T-cell (primary cell): ENCODE measurements around the gene IL17RC. TPM values are rescaled to one million over a fixed set of nuclear protein-coding genes. Genes with fewer than 3 reads are reported as not detected.

Source experiments
- ATAC-seq, 4 experiments: fragments of 200-7000 bp in 3 of 4; fragments of 150-1000 bp in 1 of 4; cut with Tn5 transposase; replicated peaks in 1 of 4; 1 replicate in 3 of 4; 2 replicates in 1 of 4; pipeline ENCODE4 v1.10.0; 2021; ENCODE audit warnings: moderate library complexity in 3 of 4, mild to moderate bottlenecking in 2 of 4, moderate number of reproducible peaks in 1 of 4
- CTCF ChIA-PET, 2 donors: fragments of 300-600 bp; sonication (Branson Sonifier 250); formaldehyde crosslinking; loops; one replicate each; lab custom pipeline; 2022; ENCODE audit warnings: antibody characterized with exemption in 2 of 2; lab: Charles Lee
- POLR2A ChIA-PET, 2 donors: fragments of 300-600 bp; sonication (Branson Sonifier 250); formaldehyde crosslinking; loops; one replicate each; lab custom pipeline; 2022; ENCODE audit warnings: antibody characterized with exemption in 2 of 2; lab: Charles Lee
- DNase-seq, 35 experiments: peaks; one replicate each; pipeline versions ENCODE4 v3.0.0 to v3.0.0-alpha.2; 2013 to 2023
- H3K27ac ChIP-seq: one replicate; pipeline ENCODE4 v1.5.1; 2013; ENCODE audit warnings: low read length
- H3K27me3 ChIP-seq, 2 experiments: replicated peaks in 1 of 2; 1 replicate in 1 of 2; 2 replicates in 1 of 2; pipeline versions ENCODE4 v1.6.1 to v1.7.0; 2013; ENCODE audit warnings: low read length in 1 of 2, mixed read lengths in 1 of 2; ENCODE audit not compliant: control insufficient read depth in 2 of 2, insufficient read depth in 2 of 2; ENCODE audit errors: extremely low read depth in 1 of 2
- H3K36me3 ChIP-seq, 2 donors: 1 replicate in 1 of 2; 2 replicates in 1 of 2; pipeline versions ENCODE4 v1.6.1 to v1.7.0; 2013; ENCODE audit warnings: low read length in 1 of 2; ENCODE audit not compliant: control insufficient read depth in 2 of 2, insufficient read depth in 1 of 2; ENCODE audit errors: extremely low read depth in 1 of 2
- H3K4me1 ChIP-seq, 2 experiments: 1 replicate in 1 of 2; 2 replicates in 1 of 2; pipeline versions ENCODE4 v1.6.1 to v1.7.0; 2013; ENCODE audit warnings: low read length in 2 of 2, mixed read lengths in 1 of 2; ENCODE audit not compliant: insufficient read depth in 2 of 2, control insufficient read depth in 1 of 2; ENCODE audit errors: extremely low read depth in 1 of 2
- H3K4me3 ChIP-seq, 2 donors: 1 replicate in 1 of 2; 2 replicates in 1 of 2; pipeline versions ENCODE4 v1.5.1 to v1.7.0; 2013; ENCODE audit warnings: mild to moderate bottlenecking in 2 of 2, low read length in 1 of 2, moderate library complexity in 1 of 2; ENCODE audit not compliant: control insufficient read depth in 1 of 2; ENCODE audit errors: extremely low read depth in 1 of 2
- H3K9me3 ChIP-seq: 2 replicates; pipeline ENCODE4 v1.7.0; 2013
- H3K27ac Mint-ChIP-seq, 2 donors: one replicate each; pipeline ENCODE4 v1.8.0; 2020 to 2021; ENCODE audit warnings: mild to moderate bottlenecking in 2 of 2, mixed read lengths in 2 of 2
- H3K27me3 Mint-ChIP-seq, 2 donors: one replicate each; pipeline ENCODE4 v1.8.0; 2021 to 2022; ENCODE audit warnings: mixed read lengths in 2 of 2
- H3K36me3 Mint-ChIP-seq: one replicate; pipeline ENCODE4 v1.8.0; 2021; ENCODE audit warnings: mixed read lengths
- H3K4me1 Mint-ChIP-seq, 3 donors: one replicate each; pipeline ENCODE4 v1.8.0; 2020 to 2022; ENCODE audit warnings: mixed read lengths in 3 of 3, mild to moderate bottlenecking in 1 of 3
- H3K4me3 Mint-ChIP-seq, 3 donors: one replicate each; pipeline ENCODE4 v1.8.0; 2020 to 2022; ENCODE audit warnings: mild to moderate bottlenecking in 3 of 3, mixed read lengths in 3 of 3, moderate library complexity in 3 of 3
- H3K9me3 Mint-ChIP-seq, 3 donors: one replicate each; pipeline ENCODE4 v1.8.0; 2020 to 2022; ENCODE audit warnings: mixed read lengths in 3 of 3
- WGBS: methylation state at CpG from one replicate; pipeline ENCODE4 v1.1.5; 2013; ENCODE audit warnings: missing lambda C conversion rate; ENCODE audit not compliant: insufficient coverage; 5-methylcytosine and 5-hydroxymethylcytosine counted together
- total RNA-seq, 35 experiments: library from RNA in 6 of 35; stranded (reverse) in 6 of 35; fragments of 120-200 nt in 1 of 35; gene quantifications; one replicate each; pipeline versions ENCODE4 v1.2.1 to v1.2.4 and lab custom pipeline; 2013 to 2026

Gene IL17RC
- total RNA-seq, 5 donors from 2014 or later (not counting 1 experiment from before 2014, with no cell fraction given), result 0.54 to 1.2 (median 0.80) TPM

- peaks cover 5 to 11% (median 9%) of the 10 kb centered on the region in 3 donors for H3K4me1 Mint-ChIP-seq
- ChIA-PET CTCF (no interaction called here), POLR2A (no interaction called here)
- H3K9me3 Mint-ChIP-seq, result no peaks in the 10 kb centered on the region
- no peak for ATAC-seq
- Histone ChIP-seq H3K9me3 (no peaks in the 10 kb centered on the region), H3K27me3 (no peaks in the 10 kb centered on the region), H3K27ac (no peak overlapping the region), H3K36me3 (peaks cover 0 to 5% of the 10 kb centered on the region in 2 donors), H3K4me1 (peaks cover 0 to 3% of the 10 kb centered on the region in 2 experiments), H3K4me3 (no peak overlapping the region)
- H3K4me3 Mint-ChIP-seq, result no peak overlapping the region
- no CpG with 5 or more reads among the region's 5 CpGs for WGBS
- H3K27ac Mint-ChIP-seq, result no peak overlapping the region
- DNase-seq, result no peak
- H3K36me3 Mint-ChIP-seq, result no peaks in the 10 kb centered on the region
- H3K27me3 Mint-ChIP-seq, result no peaks in the 10 kb centered on the region
Observed at GRCh38 chr3:9957214-9957613, 40.3 kb downstream of the IL17RC start.

- Histone ChIP-seq H3K36me3 (peaks cover 25 to 53% of the 10 kb centered on the region in 2 donors), H3K9me3 (no peaks in the 10 kb centered on the region), H3K4me1 (no peaks in the 10 kb centered on the region), H3K4me3 (no peak overlapping the region), H3K27me3 (no peaks in the 10 kb centered on the region), H3K27ac (no peak overlapping the region)
- H3K9me3 Mint-ChIP-seq, result no peaks in the 10 kb centered on the region
- H3K27me3 Mint-ChIP-seq, result no peaks in the 10 kb centered on the region
- peaks cover 50% of the 10 kb centered on the region for H3K36me3 Mint-ChIP-seq
- CTCF ChIA-PET, result interaction anchor here (0.5 to 0.6 kb wide), 3 partner anchors 11 to 356 kb away, joined by 3 to 4 read pairs (median 3); no protein-coding TSS in a partner anchor
- POLR2A ChIA-PET, result interaction anchor here (0.5 to 0.6 kb wide), 4 partner anchors 18 to 298 kb away, joined by 3 to 6 read pairs (median 4); no protein-coding TSS in a partner anchor
- H3K27ac Mint-ChIP-seq, result no peak overlapping the region
- H3K4me3 Mint-ChIP-seq, result no peak overlapping the region
- no peaks in the 10 kb centered on the region for H3K4me1 Mint-ChIP-seq
- 100% methylated on average over 3 of the region's 6 CpGs for WGBS
- ATAC-seq (no peak), DNase-seq (no peak)
Observed at GRCh38 chr3:9965200-9965875, 48.4 kb downstream of the IL17RC start.

GRCh38 chr3:9966841-9967240 lies 49.9 kb downstream of the IL17RC start:
- ChIA-PET CTCF (interaction anchor here in 1 of 2 donors (0.5 kb wide), 1 partner anchor 475 kb away, joined by 3 read pairs; no protein-coding TSS in a partner anchor), POLR2A (interaction anchor here in 1 of 2 donors (0.5 kb wide), 1 partner anchor 365 kb away, joined by 3 read pairs; no protein-coding TSS in a partner anchor)
- no CpG with 5 or more reads among the region's 2 CpGs for WGBS
- Mint-ChIP-seq H3K36me3 (peaks cover 61% of the 10 kb centered on the region), H3K9me3 (no peaks in the 10 kb centered on the region), H3K4me1 (no peaks in the 10 kb centered on the region), H3K4me3 (no peak overlapping the region), H3K27ac (no peak overlapping the region), H3K27me3 (no peaks in the 10 kb centered on the region)
- Histone ChIP-seq H3K27ac (no peak overlapping the region), H3K4me3 (no peak overlapping the region), H3K9me3 (no peaks in the 10 kb centered on the region), H3K36me3 (peaks cover 26 to 66% of the 10 kb centered on the region in 2 donors), H3K27me3 (no peaks in the 10 kb centered on the region), H3K4me1 (no peaks in the 10 kb centered on the region)
- DNase-seq (no peak), ATAC-seq (no peak)

- Mint-ChIP-seq H3K27me3 (no peaks in the 10 kb centered on the region), H3K9me3 (no peaks in the 10 kb centered on the region), H3K4me1 (no peaks in the 10 kb centered on the region), H3K36me3 (peaks cover 58% of the 10 kb centered on the region), H3K27ac (no peak overlapping the region), H3K4me3 (no peak overlapping the region)
- H3K27me3 ChIP-seq, result no peaks in the 10 kb centered on the region
- ChIA-PET CTCF (no interaction called here), POLR2A (interaction anchor here in 1 of 2 donors (0.9 kb wide), 1 partner anchor 56 kb away, joined by 5 read pairs; the partner anchor contains the start of gene FANCD2)
- no peak overlapping the region for H3K4me3 ChIP-seq
- no peaks in the 10 kb centered on the region for H3K9me3 ChIP-seq
- H3K27ac ChIP-seq, result no peak overlapping the region
- ATAC-seq (no peak), DNase-seq (no peak)
- H3K4me1 ChIP-seq, result no peaks in the 10 kb centered on the region
- WGBS, result 98% methylated on average over 4 of the region's 4 CpGs
- peaks cover 36 to 66% of the 10 kb centered on the region in 2 donors for H3K36me3 ChIP-seq
Observed at GRCh38 chr3:9969632-9970019, 52.7 kb downstream of the IL17RC start.

GRCh38 chr3:9970020-9970652 lies 53.2 kb downstream of the IL17RC start:
- no peaks in the 10 kb centered on the region for H3K9me3 Mint-ChIP-seq
- no peak overlapping the region for H3K4me3 ChIP-seq
- H3K27me3 Mint-ChIP-seq, result no peaks in the 10 kb centered on the region
- no peaks in the 10 kb centered on the region for H3K27me3 ChIP-seq
- ATAC-seq (no peak), DNase-seq (no peak)
- WGBS, result no CpG with 5 or more reads among the region's 3 CpGs
- H3K27ac ChIP-seq, result no peak overlapping the region
- H3K4me1 Mint-ChIP-seq, result no peaks in the 10 kb centered on the region
- no peak overlapping the region for H3K27ac Mint-ChIP-seq
- peaks cover 57% of the 10 kb centered on the region for H3K36me3 Mint-ChIP-seq
- no peaks in the 10 kb centered on the region for H3K9me3 ChIP-seq
- no peaks in the 10 kb centered on the region for H3K4me1 ChIP-seq
- peaks cover 36 to 68% of the 10 kb centered on the region in 2 donors for H3K36me3 ChIP-seq
- CTCF ChIA-PET, result no interaction called here
- H3K4me3 Mint-ChIP-seq, result no peak overlapping the region
- POLR2A ChIA-PET, result interaction anchor here in 1 of 2 donors (0.9 kb wide), 1 partner anchor 56 kb away, joined by 5 read pairs; the partner anchor contains the start of gene FANCD2
